Mesothelial cell of epicardium (in vitro differentiated cells): Measurements from ENCODE around the gene MYL12A. TPM values are rescaled to one million over a fixed set of nuclear protein-coding genes. Genes with fewer than 3 reads are reported as not detected.
"Not testable (repeated sequence)": the region's sequence is repeated elsewhere in the genome, so short reads cannot be mapped to it uniquely, and the experiment has no call there.

Source experiments
- DNase-seq, 2 experiments: peaks; one replicate each; pipeline ENCODE4 v3.0.0; 2021; ENCODE audit warnings: low spot score in 2 of 2; ENCODE audit not compliant: unreplicated experiment in 2 of 2
- H3K27ac Mint-ChIP-seq: 2 replicates; pipeline ENCODE4 v1.8.0; 2021; ENCODE audit warnings: mixed read lengths
- H3K27me3 Mint-ChIP-seq: 2 replicates; pipeline ENCODE4 v1.8.0; 2021; ENCODE audit warnings: low read depth, mixed read lengths
- H3K36me3 Mint-ChIP-seq: 2 replicates; pipeline ENCODE4 v1.8.0; 2021; ENCODE audit warnings: mixed read lengths
- H3K4me1 Mint-ChIP-seq: 2 replicates; pipeline ENCODE4 v1.8.0; 2021; ENCODE audit warnings: mixed read lengths
- H3K4me3 Mint-ChIP-seq: 2 replicates; pipeline ENCODE4 v1.8.0; 2021; ENCODE audit warnings: mild to moderate bottlenecking, moderate library complexity, mixed read lengths
- H3K9me3 Mint-ChIP-seq: 2 replicates; pipeline ENCODE4 v1.8.0; 2021; ENCODE audit warnings: mixed read lengths
- CTCF ChIP-seq: fragments of 200-600 bp; sonication (generic); IDR thresholded peaks from one replicate; pipeline ENCODE4 v1.5.0; 2021; ENCODE audit warnings: antibody characterized with exemption; ENCODE audit not compliant: unreplicated experiment
- total RNA-seq: library from RNA; stranded (reverse); gene quantifications from 3 replicates; pipeline ENCODE4 v1.2.1, GENCODE V29; 2021

MYL12A gene
- total RNA-seq, 1 donor from 2014 or later: 220 TPM

DNA sequence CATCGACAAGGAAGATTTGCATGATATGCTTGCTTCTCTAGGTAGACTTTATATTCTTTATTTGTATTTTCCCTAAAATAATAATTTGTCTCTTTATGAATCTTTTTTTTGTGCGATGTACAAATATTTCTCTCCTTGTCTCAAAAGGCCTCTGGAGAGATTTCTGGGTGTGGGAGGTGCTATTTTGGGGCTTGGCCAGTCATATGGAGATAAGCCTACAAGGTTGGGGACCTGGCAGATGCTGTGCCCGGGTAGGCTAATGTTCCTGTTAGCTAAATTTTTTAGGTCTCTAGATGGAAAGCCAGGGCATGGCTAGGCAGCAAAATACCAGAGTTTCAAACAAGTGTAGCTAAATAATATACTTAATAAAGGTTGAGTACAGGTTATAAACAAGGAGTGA lies 25.4 kb downstream of the MYL12A start:
- Mint-ChIP-seq H3K4me3 (no peak overlapping the region), H3K27me3 (no peaks in the 10 kb centered on the region), H3K4me1 (peaks cover 10% of the 10 kb centered on the region), H3K27ac (no peak overlapping the region), H3K36me3 (peaks cover 26% of the 10 kb centered on the region), H3K9me3 (no peaks in the 10 kb centered on the region)
- no peak for TF ChIP-seq CTCF
- DNase-seq: no peak

DNA sequence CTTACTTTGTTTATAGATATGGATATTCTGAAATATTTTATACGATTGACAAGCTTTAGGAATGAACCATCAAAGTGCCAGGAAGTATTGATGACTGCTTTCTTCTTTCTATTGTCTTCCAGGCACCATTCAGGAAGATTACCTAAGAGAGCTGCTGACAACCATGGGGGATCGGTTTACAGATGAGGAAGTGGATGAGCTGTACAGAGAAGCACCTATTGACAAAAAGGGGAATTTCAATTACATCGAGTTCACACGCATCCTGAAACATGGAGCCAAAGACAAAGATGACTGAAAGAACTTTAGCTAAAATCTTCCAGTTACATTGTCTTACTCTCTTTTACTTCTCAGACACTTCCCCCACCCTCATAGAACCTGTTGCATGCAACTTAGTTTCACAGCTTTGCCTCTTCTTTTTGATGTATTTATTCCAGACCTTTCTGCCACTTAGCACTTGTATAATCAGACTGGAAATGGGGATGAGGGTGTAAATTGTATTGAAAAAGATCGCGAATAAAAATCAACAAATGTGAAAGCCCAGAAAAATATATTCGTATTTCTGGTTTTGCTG lies 30.1 kb downstream of the MYL12A start:
- H3K36me3 Mint-ChIP-seq: peaks cover 26% of the 10 kb centered on the region
- H3K27ac Mint-ChIP-seq, H3K9me3 Mint-ChIP-seq, H3K4me3 Mint-ChIP-seq, H3K4me1 Mint-ChIP-seq, DNase-seq, H3K27me3 Mint-ChIP-seq: not testable (repeated sequence)

DNA sequence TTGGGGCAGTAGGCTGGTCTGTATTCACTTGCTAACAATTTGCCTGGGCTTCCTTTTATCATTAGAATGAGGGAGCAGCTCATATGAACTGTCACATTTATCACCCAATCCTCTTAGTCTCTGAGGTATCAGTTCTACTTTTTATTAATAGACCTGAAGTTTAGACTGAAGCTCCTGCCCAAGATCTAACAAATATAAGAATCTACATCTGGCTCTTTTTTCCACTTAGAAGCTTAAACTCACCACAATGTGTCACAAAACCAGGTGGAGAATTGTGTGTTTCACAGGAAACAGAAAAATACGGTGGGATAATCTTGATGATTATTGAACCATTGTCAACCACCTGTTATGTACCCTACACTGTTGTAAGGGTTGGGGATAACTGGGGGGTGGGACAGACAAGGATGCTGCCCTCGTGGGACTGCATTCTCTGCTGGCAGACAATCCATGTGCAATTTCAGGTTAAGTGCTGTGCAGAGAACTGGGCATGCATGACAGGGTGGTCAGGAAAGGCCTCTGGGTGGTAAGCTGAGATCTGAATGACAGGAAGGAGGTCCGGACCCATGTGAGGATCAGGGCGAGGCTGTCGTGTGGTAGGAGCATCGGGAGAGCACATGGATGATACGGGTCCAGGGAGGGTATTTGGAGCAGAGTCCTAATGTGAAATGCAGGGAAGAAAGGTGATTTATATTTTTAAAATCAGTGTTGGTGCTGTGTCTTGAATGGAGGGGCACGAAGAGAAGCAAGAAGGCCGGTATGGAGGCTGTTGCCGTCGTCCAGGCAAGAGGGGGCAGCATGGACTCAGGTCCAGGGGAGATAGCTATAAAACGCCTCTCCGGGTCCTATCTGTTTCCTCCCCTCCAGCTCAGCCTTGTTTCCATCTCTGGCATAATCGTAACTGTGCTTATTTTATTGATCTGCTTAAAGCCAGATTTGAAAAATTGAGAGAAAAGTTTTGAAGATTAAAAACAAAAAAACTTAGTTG lies 31.9 kb downstream of the MYL12A start:
- peak overlapping the region; percentile 19 for H3K27ac Mint-ChIP-seq
- TF ChIP-seq CTCF: no peak

DNA sequence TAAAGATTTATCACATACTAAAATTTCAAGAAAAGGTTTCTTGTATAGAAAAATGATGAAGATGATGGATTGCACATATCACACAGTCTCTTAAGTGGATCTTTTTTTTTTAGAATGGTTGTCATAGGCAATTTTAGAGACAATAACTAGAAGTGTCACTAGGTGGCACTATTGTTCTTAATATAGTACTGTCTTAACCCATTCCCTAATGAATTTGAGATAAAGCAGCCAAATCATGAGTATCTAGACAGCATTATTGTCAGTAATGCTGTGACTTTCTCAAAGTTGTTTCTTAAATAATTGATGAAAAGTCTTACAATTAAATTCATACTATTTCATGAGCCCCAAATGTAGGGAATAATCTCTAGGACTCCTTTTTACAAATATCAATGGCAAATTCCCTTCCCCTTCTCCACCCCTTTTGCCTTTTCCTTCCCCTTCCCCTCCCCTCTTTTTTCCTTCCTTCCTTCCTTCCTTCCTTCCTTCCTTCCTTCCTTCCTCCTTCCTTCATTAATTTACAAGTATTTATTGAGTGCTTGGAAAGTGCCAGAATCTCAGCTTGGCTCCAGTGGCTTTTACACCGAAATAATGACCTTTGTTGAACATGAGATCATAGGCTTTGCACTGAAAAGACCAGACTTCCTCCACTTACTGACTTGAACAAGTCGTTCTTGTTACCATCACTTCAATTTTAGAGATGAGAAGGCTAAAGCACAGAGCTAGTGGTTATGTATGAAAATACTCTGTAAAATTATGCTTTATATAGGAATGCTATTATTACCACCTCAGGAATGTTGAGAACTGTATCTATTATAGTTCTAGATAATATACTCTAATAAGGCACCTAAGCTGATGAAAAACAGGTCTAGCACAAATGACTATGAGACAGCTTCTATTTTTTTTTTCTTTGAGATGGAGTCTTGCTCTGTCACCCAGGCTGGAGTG lies 34.1 kb downstream of the MYL12A start:
- no peak overlapping the region for H3K4me3 Mint-ChIP-seq
- peak overlapping the region; percentile 79 for H3K27ac Mint-ChIP-seq
- peaks cover 14% of the 10 kb centered on the region for H3K4me1 Mint-ChIP-seq
- H3K36me3 Mint-ChIP-seq: peaks cover 12% of the 10 kb centered on the region
- DNase-seq: no peak
- TF ChIP-seq CTCF: peak; percentile 89
- H3K9me3 Mint-ChIP-seq: peaks cover 14% of the 10 kb centered on the region
- no peaks in the 10 kb centered on the region for H3K27me3 Mint-ChIP-seq

More for the DNA sequence above, 31.9 kb downstream of the MYL12A start:
- Mint-ChIP-seq H3K36me3 (peaks cover 16% of the 10 kb centered on the region), H3K9me3 (no peaks in the 10 kb centered on the region), H3K4me3 (no peak overlapping the region), H3K4me1 (peaks cover 14% of the 10 kb centered on the region), H3K27me3 (no peaks in the 10 kb centered on the region)
- DNase-seq: no peak

- Mint-ChIP-seq H3K4me3 (no peak overlapping the region), H3K27ac (peak overlapping the region; percentile 0)
Measured at GRCh38 chr18:3283253-3283863, 35.8 kb downstream of the MYL12A start.

More at GRCh38 chr18:3283253-3283863, 35.8 kb downstream of the MYL12A start:
- DNase-seq: no peak
- no peak for TF ChIP-seq CTCF
- H3K36me3 Mint-ChIP-seq: peaks cover 11% of the 10 kb centered on the region
- peaks cover 23% of the 10 kb centered on the region for H3K9me3 Mint-ChIP-seq
- H3K4me1 Mint-ChIP-seq: peaks cover 14% of the 10 kb centered on the region
- H3K27me3 Mint-ChIP-seq: no peaks in the 10 kb centered on the region
